Measurements from ENCODE around the gene EPM2AIP1.
"Not testable (repeated sequence)": the region's sequence is repeated elsewhere in the genome, so short reads cannot be mapped to it uniquely, and the experiment has no call there.

- TF ChIP-seq POLR2A, CTCF, EP300 (IDR thresholded peaks at IDR 0.05): not testable (repeated sequence)
Observed at GRCh38 chr3:36947814-36948213, 45.1 kb downstream of the EPM2AIP1 start.
